ENCODE results near the gene AUTS2.

DNA sequence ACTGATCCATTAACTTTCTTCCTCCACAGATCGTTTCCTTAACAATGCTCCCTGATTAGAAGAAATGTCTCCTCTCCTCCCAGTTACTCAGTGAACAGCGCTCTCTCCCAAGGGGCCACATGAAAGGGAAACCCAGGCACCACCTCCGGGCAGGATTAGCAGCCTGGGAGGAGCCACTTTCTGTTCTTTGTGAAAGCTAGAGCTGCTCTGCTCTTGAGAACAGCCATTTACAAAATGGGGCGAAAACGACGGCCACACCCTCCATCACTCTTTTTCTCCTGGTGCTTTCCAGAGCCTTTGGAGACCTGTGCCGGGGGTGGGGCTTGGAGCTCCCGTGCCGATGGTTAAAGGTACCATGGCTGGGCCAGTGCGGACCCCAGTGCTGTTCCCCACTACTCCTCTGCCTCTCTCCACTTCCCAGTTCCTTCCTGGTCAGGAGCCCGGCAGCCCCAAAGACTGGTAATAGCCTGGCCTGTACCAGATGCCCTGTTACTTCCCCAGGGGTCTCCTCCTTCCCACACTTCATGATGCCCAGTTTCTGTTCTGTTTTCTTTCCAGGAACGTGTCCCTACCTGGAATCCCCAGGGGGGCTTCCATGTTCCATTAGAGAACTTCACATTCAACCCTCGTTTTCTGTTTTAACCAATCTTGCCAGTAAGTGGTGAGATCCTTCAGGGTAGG is 1130.7 kb downstream of the AUTS2 start:
- TF ChIP-seq YY1 (IDR thresholded peaks at IDR 0.05; ENCODE audit: insufficient read depth, insufficient read length) (peak; percentile 20), ZNF274 (IDR thresholded peaks at IDR 0.05; ENCODE audit: low read depth, low read length) (no peak)
